ENCODE data around the gene GAPVD1. TPM values are rescaled to one million over a fixed set of nuclear protein-coding genes. Genes with fewer than 3 reads are reported as not detected.

The GAPVD1 gene
- total RNA-seq, 2 donors from 2014 or later = 44.4 to 48.4 TPM

GRCh38 chr9:125321496-125321895, 59.9 kb downstream of the GAPVD1 start:
- no peak overlapping the region for H3K4me3 Mint-ChIP-seq
- DNase-seq = no peak
- H3K27me3 Mint-ChIP-seq (ENCODE audit: insufficient read depth) = no peaks in the 10 kb centered on the region
- Histone ChIP-seq H3K9ac (ENCODE audit: extremely low read depth, low read length, poor library complexity, severe bottlenecking) (no peak overlapping the region), H3K27me3 (ENCODE audit: control insufficient read depth, insufficient read depth, low read length, poor library complexity, severe bottlenecking) (no peaks in the 10 kb centered on the region), H3K4me3 (ENCODE audit: low read length) (no peak overlapping the region), H3K4me1 (ENCODE audit: control insufficient read depth, insufficient read depth, low read length) (no peaks in the 10 kb centered on the region), H3K27ac (ENCODE audit: low read depth, low read length) (no peak overlapping the region), H3K9me3 (ENCODE audit: control insufficient read depth, low read length) (peaks cover 15% of the 10 kb centered on the region), H3K36me3 (ENCODE audit: control insufficient read depth, insufficient read depth, low read length) (peaks cover 60% of the 10 kb centered on the region)
- H3K4me1 Mint-ChIP-seq = no peaks in the 10 kb centered on the region
- H3K36me3 Mint-ChIP-seq (ENCODE audit: low read depth) = peaks cover 63% of the 10 kb centered on the region
- H3K27ac Mint-ChIP-seq = no peak overlapping the region
- 91 to 95% methylated on average over 1 to 3 of the region's 3 CpGs for WGBS, 2 experiments (ENCODE audit: insufficient coverage in 1 of 2, insufficient read length in 1 of 2)
- peaks cover 1% of the 10 kb centered on the region for H3K9me3 Mint-ChIP-seq
- TF ChIP-seq CTCF (conservative IDR thresholded peaks at IDR 0.05) = no peak

GRCh38 chr9:125323615-125324014, 62.0 kb downstream of the GAPVD1 start:
- H3K4me1 ChIP-seq (ENCODE audit: control insufficient read depth, insufficient read depth, low read length) = no peaks in the 10 kb centered on the region
- H3K4me3 ChIP-seq (ENCODE audit: low read length) = no peak overlapping the region
- Mint-ChIP-seq H3K27ac (no peak overlapping the region), H3K4me1 (no peaks in the 10 kb centered on the region), H3K9me3 (no peaks in the 10 kb centered on the region), H3K27me3 (ENCODE audit: insufficient read depth) (no peaks in the 10 kb centered on the region), H3K4me3 (no peak overlapping the region), H3K36me3 (ENCODE audit: low read depth) (peaks cover 57% of the 10 kb centered on the region)
- no peak for DNase-seq
- no peaks in the 10 kb centered on the region for H3K27me3 ChIP-seq (ENCODE audit: control insufficient read depth, insufficient read depth, low read length, poor library complexity, severe bottlenecking)
- no peak overlapping the region for H3K9ac ChIP-seq (ENCODE audit: extremely low read depth, low read length, poor library complexity, severe bottlenecking)
- 88% methylated on average over 1 of the region's 1 CpG; no CpG with 5 or more reads in 1 of the 2 experiments for WGBS, 2 experiments (ENCODE audit: insufficient coverage in 1 of 2, insufficient read length in 1 of 2)
- no peak overlapping the region for H3K27ac ChIP-seq (ENCODE audit: low read depth, low read length)
- H3K36me3 ChIP-seq (ENCODE audit: control insufficient read depth, insufficient read depth, low read length) = peaks cover 44% of the 10 kb centered on the region
- no peaks in the 10 kb centered on the region for H3K9me3 ChIP-seq (ENCODE audit: control insufficient read depth, low read length)
- no peak for TF ChIP-seq CTCF (conservative IDR thresholded peaks at IDR 0.05)

- H3K4me3 ChIP-seq (ENCODE audit: low read length) = no peak overlapping the region
- H3K9me3 Mint-ChIP-seq = peaks cover 4% of the 10 kb centered on the region
- peaks cover 52% of the 10 kb centered on the region for H3K36me3 ChIP-seq (ENCODE audit: control insufficient read depth, insufficient read depth, low read length)
- H3K27me3 Mint-ChIP-seq (ENCODE audit: insufficient read depth) = no peaks in the 10 kb centered on the region
- no peak for TF ChIP-seq CTCF (conservative IDR thresholded peaks at IDR 0.05)
- H3K36me3 Mint-ChIP-seq (ENCODE audit: low read depth) = peaks cover 65% of the 10 kb centered on the region
- no peaks in the 10 kb centered on the region for H3K27me3 ChIP-seq (ENCODE audit: control insufficient read depth, insufficient read depth, low read length, poor library complexity, severe bottlenecking)
- DNase-seq = no peak
- H3K27ac Mint-ChIP-seq = no peak overlapping the region
- no peak overlapping the region for H3K4me3 Mint-ChIP-seq
- peaks cover 12% of the 10 kb centered on the region for H3K9me3 ChIP-seq (ENCODE audit: control insufficient read depth, low read length)
- WGBS, 2 experiments (ENCODE audit: insufficient coverage in 1 of 2, insufficient read length in 1 of 2) = 95 to 100% methylated on average over 2 of the region's 2 CpGs
- peaks cover 5% of the 10 kb centered on the region for H3K4me1 Mint-ChIP-seq
- H3K27ac ChIP-seq (ENCODE audit: low read depth, low read length) = no peak overlapping the region
- peaks cover 2% of the 10 kb centered on the region for H3K4me1 ChIP-seq (ENCODE audit: control insufficient read depth, insufficient read depth, low read length)
- no peak overlapping the region for H3K9ac ChIP-seq (ENCODE audit: extremely low read depth, low read length, poor library complexity, severe bottlenecking)
Measured at GRCh38 chr9:125325826-125326225, 64.2 kb downstream of the GAPVD1 start.
